ENCODE measurements around the gene IGFBP3.

IGFBP3 gene

GRCh38 chr7:45863715-45864114 lies 57.4 kb downstream of the IGFBP3 start:
- DNase-seq = no peak
- TF ChIP-seq GATA1 (IDR thresholded peaks at IDR 0.05; ENCODE audit: low read depth, low read length) = no peak
- TF ChIP-seq POLR2A (IDR thresholded peaks at IDR 0.05; ENCODE audit: low read length) = no peak
